Retina (tissue), 1 donor: Measurements from ENCODE around the gene INSR.
"Not testable (repeated sequence)": the region's sequence is repeated elsewhere in the genome, so short reads cannot be mapped to it uniquely, and the experiment has no call there.

Experiments used
- DNase-seq: peaks from one replicate; pipeline ENCODE4 v3.0.0-alpha.2; 2016

Gene INSR

DNA sequence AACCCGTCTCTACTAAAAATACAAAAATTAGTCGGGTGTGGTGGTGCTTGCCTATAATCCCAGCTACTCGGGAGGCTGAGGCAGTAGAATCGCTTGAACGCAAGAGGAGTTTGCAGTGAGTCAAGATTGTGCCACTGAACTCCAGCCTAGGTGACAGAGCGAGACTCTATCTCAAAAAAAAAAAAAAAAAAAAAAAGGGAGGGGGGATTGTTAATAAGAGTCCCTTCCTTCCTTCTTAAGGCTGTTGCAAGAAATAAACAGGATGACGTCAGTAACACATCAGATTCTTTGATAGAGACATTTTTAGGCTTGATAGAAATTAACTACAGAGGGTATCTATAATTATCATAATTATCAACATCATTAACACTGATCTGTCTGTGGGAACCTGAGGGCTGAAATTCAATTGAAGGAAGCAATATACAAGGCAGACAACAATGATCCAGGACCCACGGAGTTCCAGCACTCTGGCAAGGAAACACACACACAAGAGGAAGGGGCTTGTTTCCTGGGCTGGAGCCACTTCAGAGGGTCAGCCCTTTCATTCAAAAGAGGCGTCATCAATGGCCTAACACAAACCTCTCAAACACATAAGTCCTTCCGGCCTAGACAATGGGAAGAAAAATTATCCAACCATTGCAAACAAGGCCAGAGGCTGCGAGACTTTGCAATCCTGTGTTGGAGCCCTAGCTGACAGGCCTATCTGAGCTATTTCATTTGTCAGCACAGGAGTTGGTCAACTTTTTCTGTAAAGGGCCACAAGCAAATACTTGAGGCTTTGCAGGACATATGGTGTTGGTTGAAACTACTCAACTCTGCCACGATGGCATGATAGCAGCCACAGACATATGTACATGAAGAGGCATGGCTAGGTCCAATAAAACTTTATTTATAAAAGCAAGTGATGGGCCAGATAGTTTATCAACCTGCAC is 105.2 kb downstream of the INSR start:
- DNase-seq = no peak

DNA sequence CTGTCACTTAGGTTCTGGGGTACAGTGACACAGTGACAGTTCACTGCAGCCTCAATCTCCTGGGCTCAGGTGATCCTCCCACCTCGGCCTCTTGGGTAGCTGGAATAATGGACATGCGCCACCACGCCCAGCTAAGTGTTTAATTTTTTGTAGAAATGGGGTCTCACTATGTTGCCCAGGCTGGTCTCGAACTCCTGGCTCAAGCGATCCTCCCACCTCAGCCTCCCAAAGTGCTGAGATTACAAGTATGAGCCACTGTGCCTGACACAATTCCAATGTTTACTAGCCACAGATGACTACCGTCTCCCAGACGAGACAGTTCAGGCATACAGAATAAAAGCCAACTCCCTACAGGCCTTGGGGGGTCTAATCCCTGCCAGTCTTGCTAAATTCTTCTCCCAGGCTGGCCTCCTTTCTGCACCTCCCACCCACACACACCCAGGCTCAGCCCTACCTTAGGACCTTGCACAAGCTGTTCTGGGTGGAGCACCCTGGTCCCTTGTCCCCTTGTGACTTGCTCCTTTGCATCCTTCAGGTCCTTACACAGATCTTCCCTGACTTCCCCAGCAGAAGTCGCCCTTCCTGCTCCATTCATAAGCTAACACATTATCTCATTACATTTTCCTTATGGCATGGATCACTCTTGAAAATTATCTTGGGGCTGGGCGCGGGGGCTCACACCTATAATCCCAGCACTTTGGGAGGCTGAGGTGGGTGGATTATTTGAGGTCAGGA is 106.4 kb downstream of the INSR start:
- DNase-seq = no peak

- no peak for DNase-seq
These were observed 111.7 kb downstream of the INSR start for GRCh38 chr19:7182489-7182888.

DNA sequence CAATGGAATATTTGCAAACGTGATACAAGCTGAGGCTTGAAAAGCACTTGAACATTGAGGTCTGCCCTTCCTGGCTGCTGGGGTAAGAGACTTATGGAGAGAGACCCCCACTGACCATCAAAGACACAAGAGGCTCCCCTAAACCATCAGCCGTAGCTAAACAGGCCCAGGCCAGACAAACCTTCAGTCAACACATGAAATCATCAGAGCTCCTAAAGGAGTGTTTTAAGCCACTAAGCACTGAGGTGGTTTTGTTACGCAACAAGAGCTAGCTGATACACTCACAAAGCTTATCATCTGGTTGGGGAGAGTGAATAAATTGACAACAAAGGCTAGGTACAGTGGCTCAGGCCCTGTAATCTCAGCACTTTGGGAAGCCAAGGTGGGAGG is 114.3 kb downstream of the INSR start:
- DNase-seq = no peak

GRCh38 chr19:7177926-7178325 is 116.3 kb downstream of the INSR start:
- DNase-seq = no peak

DNA sequence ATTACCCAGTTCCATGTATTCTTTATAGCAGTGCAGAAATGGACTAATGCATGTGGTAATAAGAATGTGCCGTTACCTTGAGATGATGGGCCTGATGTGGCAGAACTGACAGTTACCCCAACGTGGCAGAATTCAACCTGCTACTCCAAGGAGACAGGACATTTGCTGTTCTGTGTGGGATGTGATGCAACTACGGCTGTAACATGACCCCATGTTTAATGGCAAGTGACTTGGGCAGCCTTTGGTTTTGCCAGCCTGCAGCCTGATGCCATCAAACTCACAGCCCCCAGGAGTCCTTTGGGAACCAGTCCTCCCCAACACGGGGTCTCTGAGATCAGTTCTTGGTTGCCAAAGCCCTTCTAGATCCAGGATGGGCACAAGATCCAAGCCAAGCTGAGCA is 117.4 kb downstream of the INSR start:
- no peak for DNase-seq

- no peak for DNase-seq
These were observed 121.4 kb downstream of the INSR start for GRCh38 chr19:7172794-7173193.

GRCh38 chr19:7170983-7171382 is 123.2 kb downstream of the INSR start:
- DNase-seq = no peak

DNA sequence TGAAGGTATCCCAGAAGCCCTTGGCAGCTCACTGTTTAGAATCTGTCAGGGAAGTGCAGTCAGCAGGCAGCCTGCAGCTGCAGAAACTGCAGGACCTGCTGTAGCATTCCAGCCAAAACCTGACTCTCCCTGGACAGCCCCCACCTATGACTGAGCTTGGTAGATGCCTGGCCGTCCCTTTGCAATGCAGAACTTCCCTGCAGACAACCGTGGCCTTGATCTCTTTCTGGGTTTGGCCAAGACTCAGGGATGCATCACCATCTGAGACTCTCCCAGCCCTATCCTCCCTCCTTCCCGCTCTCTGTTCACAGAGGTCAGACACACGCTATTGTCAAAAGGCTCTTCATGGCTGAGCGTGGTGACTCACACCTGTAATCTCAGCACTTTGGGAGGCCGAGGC is 125.3 kb downstream of the INSR start:
- DNase-seq = no peak

DNA sequence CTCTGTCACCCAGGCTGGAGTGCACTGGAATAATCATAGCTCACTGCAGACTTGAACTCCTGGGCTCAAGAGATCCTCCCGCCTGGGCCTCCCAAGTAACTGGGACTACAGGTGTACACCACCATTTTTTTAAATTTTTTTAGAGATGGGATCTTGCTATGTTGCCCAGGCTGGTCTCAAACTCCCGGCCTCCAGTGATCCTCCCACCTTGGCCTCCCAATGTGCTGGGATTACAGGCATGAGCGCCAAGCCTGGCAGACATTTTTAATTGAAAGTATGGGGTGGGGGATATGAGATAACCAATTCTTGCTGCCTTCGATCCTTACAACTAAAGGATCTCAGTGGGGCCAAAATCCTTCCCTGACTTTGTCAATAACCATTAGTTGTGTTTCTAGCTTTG is 132.9 kb downstream of the INSR start:
- DNase-seq = no peak

DNA sequence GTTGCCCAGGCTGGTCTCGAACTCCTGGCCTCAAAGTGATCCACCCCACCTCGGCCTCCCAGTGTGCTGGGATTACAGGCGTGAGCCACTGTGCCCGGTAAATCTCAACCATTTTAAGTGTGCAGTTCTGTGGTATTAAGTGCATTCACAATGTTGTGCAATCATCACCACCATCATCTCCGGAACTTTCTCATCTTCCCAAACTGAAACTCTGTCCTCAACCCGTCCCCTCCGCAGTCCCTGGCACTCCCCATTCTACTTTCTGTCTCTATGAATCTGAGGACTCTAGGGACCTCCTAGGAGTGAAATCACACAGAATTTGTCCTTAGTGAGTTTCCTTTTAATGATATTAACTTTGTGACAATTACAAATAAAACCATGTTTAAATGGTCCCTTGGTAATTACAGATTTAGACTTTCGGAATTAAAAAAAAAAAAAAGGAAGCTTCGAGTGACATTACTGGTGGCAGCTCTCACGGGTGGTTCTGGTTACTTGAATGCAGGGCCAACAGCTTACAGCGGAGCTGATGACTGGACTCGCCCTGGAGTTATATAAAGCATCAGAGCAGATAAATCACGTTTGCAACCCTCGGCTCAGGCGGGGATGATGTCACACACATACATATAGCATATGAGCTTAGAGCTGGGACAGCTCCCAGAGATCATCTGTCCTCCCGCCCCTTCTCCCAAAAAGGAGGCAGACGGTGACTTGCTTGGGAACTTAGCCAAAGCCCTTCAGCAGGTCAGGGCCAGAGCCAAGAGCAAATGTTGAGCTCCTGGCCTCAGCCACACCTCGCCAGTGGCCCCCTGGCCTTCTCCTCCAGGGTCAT is 134.9 kb downstream of the INSR start:
- no peak for DNase-seq

DNA sequence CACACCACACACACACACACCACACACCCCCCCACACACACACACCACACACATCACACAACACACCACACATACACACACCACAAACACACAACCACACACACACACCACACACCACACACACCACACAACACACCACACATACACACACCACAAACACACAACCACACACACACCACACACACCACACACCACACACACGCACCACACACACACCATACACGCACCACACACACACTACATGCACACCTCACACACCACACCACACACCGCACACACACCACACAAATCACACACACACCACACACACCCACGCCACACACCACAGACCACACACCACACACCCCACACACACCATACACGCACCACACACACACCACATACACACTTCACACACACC is 141.2 kb downstream of the INSR start:
- no peak for DNase-seq

- no peak for DNase-seq
These were observed 141.6 kb downstream of the INSR start for GRCh38 chr19:7152568-7152967.

DNA sequence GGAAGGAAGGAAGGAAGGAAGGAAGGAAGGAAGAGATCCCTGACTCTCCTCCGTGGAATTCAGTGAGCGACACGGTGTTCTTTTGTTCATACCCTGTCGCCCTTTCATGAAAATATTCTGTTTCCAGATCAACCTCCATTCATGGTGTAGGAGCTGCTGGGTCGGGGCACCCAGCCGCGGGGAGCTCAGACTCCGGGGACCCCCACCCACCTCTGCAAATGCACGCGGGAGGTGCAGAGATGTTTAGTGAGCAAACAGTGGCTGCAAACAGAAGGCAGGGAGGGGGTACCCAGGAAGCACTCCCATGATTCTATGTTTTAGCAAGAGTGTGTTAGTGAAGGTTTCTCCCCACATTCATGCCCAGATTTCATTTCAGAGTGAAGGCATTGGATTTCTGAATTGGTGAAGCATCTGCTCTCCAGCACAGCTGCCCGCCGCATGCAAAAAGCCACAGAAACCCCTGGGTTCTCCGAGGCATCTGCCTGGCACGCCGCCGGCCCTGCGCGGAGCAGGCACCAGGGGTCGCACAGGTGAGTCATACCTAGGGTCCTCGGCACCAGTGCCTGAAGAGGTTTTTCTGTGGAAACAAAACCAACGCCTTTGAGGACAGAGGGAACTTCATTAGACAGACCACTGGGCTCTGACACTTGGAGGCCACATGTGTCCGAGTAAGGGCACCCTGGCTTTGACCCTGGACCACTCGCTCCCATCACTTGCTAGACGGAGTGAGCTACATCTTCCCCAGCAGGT is 144.1 kb downstream of the INSR start:
- no peak for DNase-seq

GRCh38 chr19:7147119-7147675 is 147.0 kb downstream of the INSR start:
- not testable (repeated sequence) for DNase-seq

GRCh38 chr19:7146086-7146485 is 148.1 kb downstream of the INSR start:
- not testable (repeated sequence) for DNase-seq

DNA sequence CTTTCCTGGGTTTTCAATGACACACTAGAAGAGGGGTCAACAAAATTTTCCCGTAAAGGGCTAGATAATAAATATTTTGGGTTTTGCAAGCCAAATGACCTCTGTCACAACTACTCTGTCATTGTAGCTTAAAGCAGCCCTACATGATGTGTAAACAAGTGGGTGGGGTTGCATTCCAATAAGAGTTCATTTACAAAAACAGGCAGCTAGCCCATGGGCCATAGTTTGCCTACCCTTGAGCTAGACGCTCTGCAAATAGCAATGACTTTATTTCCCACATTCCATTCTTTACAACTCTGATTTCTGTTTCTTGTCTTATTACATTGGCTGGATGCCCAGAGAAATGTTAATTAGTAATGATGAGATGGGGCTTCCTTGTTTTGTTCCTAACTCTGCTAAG is 148.7 kb downstream of the INSR start:
- DNase-seq = no peak

DNA sequence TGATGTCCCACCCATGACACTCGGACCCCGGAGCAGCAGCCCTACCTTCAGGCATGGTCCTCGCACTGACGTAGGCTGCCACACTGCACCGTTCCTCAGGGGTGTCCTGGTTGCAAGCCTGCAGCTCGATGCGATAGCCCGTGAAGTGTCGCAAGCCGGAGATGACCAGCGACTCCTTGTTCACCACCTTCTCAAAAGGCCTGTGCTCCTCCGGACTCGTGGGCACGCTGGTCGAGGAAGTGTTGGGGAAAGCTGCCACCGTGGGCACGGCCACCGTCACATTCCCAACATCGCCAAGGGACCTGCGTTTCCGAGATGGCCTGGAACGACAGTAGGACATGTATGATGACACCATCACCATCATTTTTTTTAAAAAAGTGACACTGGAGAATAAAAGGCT is 151.4 kb downstream of the INSR start:
- no peak for DNase-seq

GRCh38 chr19:7140137-7140536 is 154.1 kb downstream of the INSR start:
- no peak for DNase-seq

GRCh38 chr19:7139095-7139494 is 155.1 kb downstream of the INSR start:
- no peak for DNase-seq

GRCh38 chr19:7138402-7138801 is 155.8 kb downstream of the INSR start:
- no peak for DNase-seq

- DNase-seq = no peak
These were observed 157.1 kb downstream of the INSR start for GRCh38 chr19:7137120-7137519.
